CD4-positive, alpha-beta memory T cell (primary cell): ENCODE results near the gene NLRC4. TPM values are rescaled to one million over a fixed set of nuclear protein-coding genes. Genes with fewer than 3 reads are reported as not detected.
"Not testable (repeated sequence)": the region's sequence is repeated elsewhere in the genome, so short reads cannot be mapped to it uniquely, and the experiment has no call there.

Experiments
- CTCF ChIA-PET: fragments of 350-600 bp; sonication (Branson Sonifier 250); formaldehyde crosslinking; loops from one replicate; lab custom pipeline; 2021; ENCODE audit warnings: inconsistent platforms; ENCODE audit not compliant: partially characterized antibody; lab: Charles Lee
- POLR2A ChIA-PET: fragments of 350-600 bp; sonication (Branson Sonifier 250); formaldehyde crosslinking; loops from one replicate; lab custom pipeline; 2021; ENCODE audit not compliant: partially characterized antibody; lab: Charles Lee
- DNase-seq, 5 donors: peaks; one replicate each; pipeline versions ENCODE4 v3.0.0 to v3.0.0-alpha.2; 2020 to 2022; ENCODE audit warnings: mixed read lengths in 1 of 5
- H3K27ac ChIP-seq: one replicate; pipeline ENCODE4 v1.7.0; 2013; ENCODE audit warnings: low read depth, low read length
- H3K27me3 ChIP-seq: 2 replicates; pipeline ENCODE4 v1.7.0; 2013; ENCODE audit warnings: mild to moderate bottlenecking, low read length, moderate library complexity; ENCODE audit not compliant: insufficient read depth
- H3K36me3 ChIP-seq: 2 replicates; pipeline ENCODE4 v1.7.0; 2013; ENCODE audit warnings: mild to moderate bottlenecking, low read length, moderate library complexity; ENCODE audit not compliant: insufficient read depth
- H3K4me1 ChIP-seq: 2 replicates; pipeline ENCODE4 v1.7.0; 2013; ENCODE audit warnings: mild to moderate bottlenecking, low read length, moderate library complexity; ENCODE audit not compliant: insufficient read depth
- H3K4me3 ChIP-seq, 2 donors: one replicate each; pipeline ENCODE4 v1.7.0; 2013; ENCODE audit warnings: low read length in 2 of 2, mild to moderate bottlenecking in 1 of 2
- H3K9me3 ChIP-seq, 2 donors: one replicate each; pipeline ENCODE4 v1.7.0; 2013; ENCODE audit warnings: low read length in 2 of 2, control low read depth in 1 of 2; ENCODE audit not compliant: control insufficient read depth in 1 of 2
- H3K27ac Mint-ChIP-seq, 7 donors: one replicate each; pipeline ENCODE4 v1.8.0; 2020 to 2021; ENCODE audit warnings: mixed read lengths in 7 of 7, mild to moderate bottlenecking in 6 of 7, inconsistent platforms in 3 of 7, moderate library complexity in 3 of 7
- H3K27me3 Mint-ChIP-seq, 2 donors: one replicate each; pipeline ENCODE4 v1.8.0; 2020 to 2021; ENCODE audit warnings: mixed read lengths in 2 of 2
- H3K36me3 Mint-ChIP-seq, 2 donors: one replicate each; pipeline ENCODE4 v1.8.0; 2020 to 2021; ENCODE audit warnings: mixed read lengths in 2 of 2, inconsistent platforms in 1 of 2, mild to moderate bottlenecking in 1 of 2
- H3K4me1 Mint-ChIP-seq, 4 donors: one replicate each; pipeline ENCODE4 v1.8.0; 2020 to 2021; ENCODE audit warnings: mixed read lengths in 4 of 4, mild to moderate bottlenecking in 1 of 4
- H3K4me3 Mint-ChIP-seq, 8 donors: one replicate each; pipeline ENCODE4 v1.8.0; 2020 to 2021; ENCODE audit warnings: mixed read lengths in 8 of 8, mild to moderate bottlenecking in 7 of 8, moderate library complexity in 6 of 8, inconsistent platforms in 3 of 8
- H3K9me3 Mint-ChIP-seq, 8 donors: one replicate each; pipeline ENCODE4 v1.8.0; 2020 to 2021; ENCODE audit warnings: mixed read lengths in 8 of 8, mild to moderate bottlenecking in 5 of 8, inconsistent platforms in 3 of 8, moderate library complexity in 1 of 8
- intact Hi-C: fragments of 100-400 bp; cut with micrococcal nuclease; formaldehyde crosslinking; loops from one replicate; pipeline ENCODE4 v1.15.1; 2023
- polyA plus RNA-seq, 2 donors: library from polyadenylated mRNA; unstranded; fragments of 300-500 nt; fragmentation: Illumina TruSeq; gene quantifications; one replicate each; pipeline ENCODE4 v1.2.3, GENCODE V29; 2021
- total RNA-seq, 2 experiments: library from RNA; stranded (reverse); gene quantifications; one replicate each; pipeline ENCODE4 v1.2.3, GENCODE V29; 2021

The NLRC4 gene
- total and polyA plus RNA-seq, 4 experiments from 2014 or later = 0.11 to 0.24 (median 0.20) TPM; not detected in 1

GRCh38 chr2:32227492-32227891 lies 37.2 kb downstream of the NLRC4 start:
- no peaks in the 10 kb centered on the region for H3K27me3 Mint-ChIP-seq
- Histone ChIP-seq H3K27ac (no peak overlapping the region), H3K4me3 (no peak overlapping the region), H3K9me3 (no peaks in the 10 kb centered on the region), H3K27me3 (no peaks in the 10 kb centered on the region), H3K36me3 (peaks cover 9% of the 10 kb centered on the region), H3K4me1 (no peaks in the 10 kb centered on the region)
- H3K4me3 Mint-ChIP-seq = no peak overlapping the region
- H3K27ac Mint-ChIP-seq = peak overlapping the region in 1 of 7 donors; percentile 43
- H3K4me1 Mint-ChIP-seq = no peaks in the 10 kb centered on the region
- peaks cover 23 to 25% of the 10 kb centered on the region in 2 donors for H3K36me3 Mint-ChIP-seq
- ChIA-PET POLR2A (no interaction called here), CTCF (no interaction called here)
- DNase-seq = no peak
- H3K9me3 Mint-ChIP-seq = no peaks in the 10 kb centered on the region
- intact Hi-C loops = no loop called here

- Mint-ChIP-seq H3K36me3 (peaks cover 53 to 57% of the 10 kb centered on the region in 2 donors), H3K9me3 (no peaks in the 10 kb centered on the region), H3K4me3 (no peak overlapping the region), H3K4me1 (peaks cover 0 to 3% (median 1%) of the 10 kb centered on the region in 4 donors), H3K27me3 (no peaks in the 10 kb centered on the region), H3K27ac (peak overlapping the region in 1 of 7 donors; percentile 2)
- Histone ChIP-seq H3K4me3 (no peak overlapping the region), H3K4me1 (no peaks in the 10 kb centered on the region), H3K9me3 (no peaks in the 10 kb centered on the region), H3K36me3 (peaks cover 20% of the 10 kb centered on the region), H3K27ac (no peak overlapping the region), H3K27me3 (no peaks in the 10 kb centered on the region)
- POLR2A ChIA-PET = no interaction called here
- intact Hi-C loops = no loop called here
- CTCF ChIA-PET = no interaction called here
- no peak for DNase-seq
These were observed 41.7 kb downstream of the NLRC4 start for GRCh38 chr2:32222966-32223365.

GRCh38 chr2:32220445-32220844 lies 44.2 kb downstream of the NLRC4 start:
- intact Hi-C loops = no loop called here
- no peaks in the 10 kb centered on the region for H3K9me3 ChIP-seq
- ChIA-PET POLR2A (no interaction called here), CTCF (no interaction called here)
- Mint-ChIP-seq H3K9me3 (no peaks in the 10 kb centered on the region), H3K27ac (no peak overlapping the region), H3K36me3 (peaks cover 51 to 60% of the 10 kb centered on the region in 2 donors), H3K4me1 (peaks cover 0 to 3% (median 1%) of the 10 kb centered on the region in 4 donors), H3K27me3 (no peaks in the 10 kb centered on the region), H3K4me3 (no peak overlapping the region)
- no peaks in the 10 kb centered on the region for H3K4me1 ChIP-seq
- no peaks in the 10 kb centered on the region for H3K27me3 ChIP-seq
- no peak overlapping the region for H3K27ac ChIP-seq
- no peak overlapping the region for H3K4me3 ChIP-seq
- peaks cover 20% of the 10 kb centered on the region for H3K36me3 ChIP-seq
- DNase-seq = no peak

GRCh38 chr2:32212295-32212694 lies 52.4 kb downstream of the NLRC4 start:
- intact Hi-C loops = no loop called here
- ChIA-PET POLR2A (no interaction called here), CTCF (interaction anchor here (0.7 to 1.4 kb wide), 4 partner anchors 8 to 1131 kb away, joined by 3 to 5 read pairs (median 4); no protein-coding TSS in a partner anchor)
- Histone ChIP-seq H3K4me1 (no peaks in the 10 kb centered on the region), H3K9me3 (no peaks in the 10 kb centered on the region), H3K27me3 (no peaks in the 10 kb centered on the region), H3K36me3 (peaks cover 6% of the 10 kb centered on the region), H3K4me3 (no peak overlapping the region), H3K27ac (no peak overlapping the region)
- Mint-ChIP-seq H3K9me3 (no peaks in the 10 kb centered on the region), H3K27ac (no peak overlapping the region), H3K36me3 (peaks cover 34 to 37% of the 10 kb centered on the region in 2 donors), H3K4me3 (no peak overlapping the region), H3K27me3 (no peaks in the 10 kb centered on the region), H3K4me1 (no peaks in the 10 kb centered on the region)
- DNase-seq = peak in 1 of 5 donors; percentile 4

GRCh38 chr2:32210767-32211408 lies 53.8 kb downstream of the NLRC4 start:
- Histone ChIP-seq H3K27me3 (no peaks in the 10 kb centered on the region), H3K4me1 (no peaks in the 10 kb centered on the region), H3K27ac (no peak overlapping the region), H3K9me3 (no peaks in the 10 kb centered on the region), H3K4me3 (no peak overlapping the region), H3K36me3 (peaks cover 6% of the 10 kb centered on the region)
- ChIA-PET POLR2A (no interaction called here), CTCF (interaction anchor here (0.7 kb wide), 1 partner anchor 201 kb away, joined by 3 read pairs; no protein-coding TSS in a partner anchor)
- no peaks in the 10 kb centered on the region for H3K9me3 Mint-ChIP-seq
- H3K4me3 Mint-ChIP-seq = no peak overlapping the region
- intact Hi-C loops = no loop called here
- no peaks in the 10 kb centered on the region for H3K4me1 Mint-ChIP-seq
- H3K27ac Mint-ChIP-seq = peak overlapping the region in 3 of 7 donors; percentile 35 to 79 (median 46)
- DNase-seq = no peak
- no peaks in the 10 kb centered on the region for H3K27me3 Mint-ChIP-seq
- peaks cover 32% of the 10 kb centered on the region in 2 donors for H3K36me3 Mint-ChIP-seq

- CTCF ChIA-PET = interaction anchor here (1.7 kb wide), 1 partner anchor 10 kb away, joined by 4 read pairs; no protein-coding TSS in a partner anchor
- peak overlapping the region in 2 of 7 donors; percentile 10 to 74 for H3K27ac Mint-ChIP-seq
These were observed 61.3 kb downstream of the NLRC4 start for GRCh38 chr2:32203428-32203827.

GRCh38 chr2:32200814-32201213 lies 63.9 kb downstream of the NLRC4 start:
- H3K4me1 ChIP-seq = no peaks in the 10 kb centered on the region
- intact Hi-C loops = no loop called here
- no peak overlapping the region for H3K27ac ChIP-seq
- no peak overlapping the region for H3K4me3 ChIP-seq
- H3K27me3 ChIP-seq = no peaks in the 10 kb centered on the region
- H3K4me3 Mint-ChIP-seq = no peak overlapping the region
- H3K9me3 ChIP-seq = no peaks in the 10 kb centered on the region
- no peak overlapping the region for H3K27ac Mint-ChIP-seq
- H3K9me3 Mint-ChIP-seq = no peaks in the 10 kb centered on the region
- no peaks in the 10 kb centered on the region for H3K36me3 ChIP-seq
- ChIA-PET POLR2A (no interaction called here), CTCF (no interaction called here)
- H3K27me3 Mint-ChIP-seq = no peaks in the 10 kb centered on the region
- DNase-seq = no peak
- H3K4me1 Mint-ChIP-seq = peaks cover 0 to 2% (median under 1%) of the 10 kb centered on the region in 4 donors
- peaks cover 42 to 51% of the 10 kb centered on the region in 2 donors for H3K36me3 Mint-ChIP-seq

More at GRCh38 chr2:32203428-32203827, 61.3 kb downstream of the NLRC4 start:
- peaks cover 34 to 39% of the 10 kb centered on the region in 2 donors for H3K36me3 Mint-ChIP-seq
- H3K4me3 ChIP-seq, H3K9me3 Mint-ChIP-seq, DNase-seq, H3K27me3 ChIP-seq, H3K36me3 ChIP-seq, H3K9me3 ChIP-seq, H3K27ac ChIP-seq, H3K4me1 Mint-ChIP-seq, intact Hi-C loops, H3K4me1 ChIP-seq, H3K27me3 Mint-ChIP-seq, H3K4me3 Mint-ChIP-seq, POLR2A ChIA-PET: not testable (repeated sequence)
